Peyer's patch (tissue), 4 donors: ENCODE data around the gene MACROH2A1. TPM values are rescaled to one million over a fixed set of nuclear protein-coding genes. Genes with fewer than 3 reads are reported as not detected.

ENCODE experiments used
- DNase-seq, 3 donors: peaks; one replicate each; pipeline ENCODE4 v3.0.0-alpha.2; 2017 to 2019
- H3K27ac ChIP-seq, 4 donors: fragments of 200-600 bp; sonication (generic); one replicate each; pipeline ENCODE4 v1.5.1; 2016 to 2019
- H3K27me3 ChIP-seq, 2 donors: fragments of 200-600 bp; sonication (generic); one replicate each; pipeline ENCODE4 v1.5.1; 2019
- H3K36me3 ChIP-seq, 3 donors: fragments of 200-600 bp; sonication (generic); one replicate each; pipeline ENCODE4 v1.5.1; 2016 to 2019
- H3K4me1 ChIP-seq, 4 donors: fragments of 200-600 bp; sonication (generic); one replicate each; pipeline ENCODE4 v1.5.1; 2016 to 2019
- H3K4me3 ChIP-seq, 4 donors: fragments of 200-600 bp; sonication (generic); 1 replicate in 3 of 4; 2 replicates in 1 of 4; pipeline ENCODE4 v1.5.1; 2016 to 2019; ENCODE audit warnings: mild to moderate bottlenecking in 1 of 4
- H3K9me3 ChIP-seq, 4 donors: fragments of 200-600 bp; sonication (generic); one replicate each; pipeline ENCODE4 v1.5.1; 2016 to 2019; ENCODE audit warnings: mild to moderate bottlenecking in 1 of 4
- POLR2A ChIP-seq, 2 donors: fragments of 450-650 bp; IDR thresholded peaks; one replicate each; pipeline ENCODE4 v1.5.1; 2017; ENCODE audit warnings: antibody characterized with exemption in 2 of 2, mild to moderate bottlenecking in 2 of 2, moderate library complexity in 2 of 2
- total RNA-seq, 4 donors: library from RNA; depleted of rRNA; stranded (reverse); fragments of >200 nt; gene quantifications; one replicate each; pipeline ENCODE4 v1.1.0, GENCODE V29; 2016
- TF ChIP-seq, protein P1 (sequence below), 6 experiments: fragments of 450-650 bp in 4 of 6; fragments of 200-600 bp in 2 of 6; sonication (generic) in 1 of 6; IDR thresholded peaks; one replicate each; pipeline ENCODE4 v1.5.1; 2017 to 2019; ENCODE audit warnings: antibody characterized with exemption in 6 of 6, mild to moderate bottlenecking in 3 of 6, moderate library complexity in 1 of 6

MACROH2A1 gene
- total RNA-seq, 4 donors from 2014 or later: 407 to 489 (median 431) TPM

DNA sequence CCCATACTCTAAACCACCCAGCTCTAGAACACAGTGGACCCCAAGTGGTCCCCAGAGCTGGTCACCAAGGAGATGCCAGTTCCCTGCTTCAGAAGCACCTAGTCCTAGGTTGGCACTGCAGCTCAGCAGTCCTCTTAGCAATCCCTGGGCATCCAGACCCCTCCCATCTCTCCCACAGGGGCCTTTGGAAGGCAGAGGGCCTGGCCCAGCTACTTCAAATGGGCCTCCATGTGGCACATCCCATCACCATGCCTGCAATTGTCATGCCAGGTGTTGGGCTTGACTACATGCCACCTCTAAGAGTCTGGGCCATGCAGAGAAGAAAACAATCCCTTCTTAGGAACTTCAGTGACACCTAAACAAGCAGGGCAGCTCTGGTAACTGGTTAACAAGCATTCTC, 14.1 kb downstream of the MACROH2A1 start:
- Histone ChIP-seq H3K27ac (no peak overlapping the region), H3K4me1 (peaks cover 0 to 31% (median 2%) of the 10 kb centered on the region in 4 donors), H3K27me3 (no peaks in the 10 kb centered on the region), H3K36me3 (peaks cover 0 to 69% (median 0%) of the 10 kb centered on the region in 3 donors), H3K4me3 (no peak overlapping the region), H3K9me3 (no peaks in the 10 kb centered on the region)
- no peak for DNase-seq
- TF ChIP-seq, protein P1, sequence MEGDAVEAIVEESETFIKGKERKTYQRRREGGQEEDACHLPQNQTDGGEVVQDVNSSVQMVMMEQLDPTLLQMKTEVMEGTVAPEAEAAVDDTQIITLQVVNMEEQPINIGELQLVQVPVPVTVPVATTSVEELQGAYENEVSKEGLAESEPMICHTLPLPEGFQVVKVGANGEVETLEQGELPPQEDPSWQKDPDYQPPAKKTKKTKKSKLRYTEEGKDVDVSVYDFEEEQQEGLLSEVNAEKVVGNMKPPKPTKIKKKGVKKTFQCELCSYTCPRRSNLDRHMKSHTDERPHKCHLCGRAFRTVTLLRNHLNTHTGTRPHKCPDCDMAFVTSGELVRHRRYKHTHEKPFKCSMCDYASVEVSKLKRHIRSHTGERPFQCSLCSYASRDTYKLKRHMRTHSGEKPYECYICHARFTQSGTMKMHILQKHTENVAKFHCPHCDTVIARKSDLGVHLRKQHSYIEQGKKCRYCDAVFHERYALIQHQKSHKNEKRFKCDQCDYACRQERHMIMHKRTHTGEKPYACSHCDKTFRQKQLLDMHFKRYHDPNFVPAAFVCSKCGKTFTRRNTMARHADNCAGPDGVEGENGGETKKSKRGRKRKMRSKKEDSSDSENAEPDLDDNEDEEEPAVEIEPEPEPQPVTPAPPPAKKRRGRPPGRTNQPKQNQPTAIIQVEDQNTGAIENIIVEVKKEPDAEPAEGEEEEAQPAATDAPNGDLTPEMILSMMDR (IDR thresholded peaks at IDR 0.05): no peak
- no peak for TF ChIP-seq POLR2A (IDR thresholded peaks at IDR 0.05)

- H3K27me3 ChIP-seq: no peaks in the 10 kb centered on the region
- no peak for DNase-seq
- H3K9me3 ChIP-seq: no peaks in the 10 kb centered on the region
- no peak for TF ChIP-seq POLR2A (IDR thresholded peaks at IDR 0.05)
- TF ChIP-seq, protein P1 (IDR thresholded peaks at IDR 0.05): no peak
- H3K4me3 ChIP-seq: no peak overlapping the region
- peaks cover 0 to 40% (median 2%) of the 10 kb centered on the region in 4 donors for H3K4me1 ChIP-seq
- peaks cover 0 to 68% (median 0%) of the 10 kb centered on the region in 3 donors for H3K36me3 ChIP-seq
- no peak overlapping the region for H3K27ac ChIP-seq
These were observed 15.1 kb downstream of the MACROH2A1 start for GRCh38 chr5:135383803-135384495.

- H3K4me1 ChIP-seq: peaks cover 0 to 44% (median 2%) of the 10 kb centered on the region in 4 donors
- H3K36me3 ChIP-seq: peaks cover 0 to 74% (median 0%) of the 10 kb centered on the region in 3 donors
- TF ChIP-seq, protein P1 (IDR thresholded peaks at IDR 0.05): no peak
- TF ChIP-seq POLR2A (IDR thresholded peaks at IDR 0.05): no peak
- DNase-seq: no peak
- H3K27me3 ChIP-seq: no peaks in the 10 kb centered on the region
- H3K4me3 ChIP-seq: no peak overlapping the region
- H3K27ac ChIP-seq: no peak overlapping the region
- no peaks in the 10 kb centered on the region for H3K9me3 ChIP-seq
These were observed 16.1 kb downstream of the MACROH2A1 start for GRCh38 chr5:135382981-135383380.

- peaks cover 0 to 80% (median 0%) of the 10 kb centered on the region in 3 donors for H3K36me3 ChIP-seq
- no peak overlapping the region for H3K27ac ChIP-seq
- H3K27me3 ChIP-seq: no peaks in the 10 kb centered on the region
- DNase-seq: no peak
- H3K4me3 ChIP-seq: no peak overlapping the region
- peaks cover 0 to 46% (median 0%) of the 10 kb centered on the region in 4 donors for H3K4me1 ChIP-seq
- no peaks in the 10 kb centered on the region for H3K9me3 ChIP-seq
- TF ChIP-seq, protein P1 (IDR thresholded peaks at IDR 0.05): no peak
- no peak for TF ChIP-seq POLR2A (IDR thresholded peaks at IDR 0.05)
These were observed 16.8 kb downstream of the MACROH2A1 start for GRCh38 chr5:135382106-135382790.

- H3K36me3 ChIP-seq: peaks cover 0 to 69% (median 0%) of the 10 kb centered on the region in 3 donors
- no peak overlapping the region for H3K4me3 ChIP-seq
- peak overlapping the region in 1 of 4 donors; percentile 3 for H3K27ac ChIP-seq
- peaks cover 0 to 36% (median 0%) of the 10 kb centered on the region in 4 donors for H3K4me1 ChIP-seq
- no peaks in the 10 kb centered on the region for H3K9me3 ChIP-seq
- TF ChIP-seq, protein P1 (IDR thresholded peaks at IDR 0.05): no peak
- TF ChIP-seq POLR2A (IDR thresholded peaks at IDR 0.05): no peak
- H3K27me3 ChIP-seq: no peaks in the 10 kb centered on the region
- DNase-seq: no peak
These were observed 19.9 kb downstream of the MACROH2A1 start for GRCh38 chr5:135379046-135379654.
